Measurements from ENCODE around the gene TGM5.
"Not testable (repeated sequence)": the region's sequence is repeated elsewhere in the genome, so short reads cannot be mapped to it uniquely, and the experiment has no call there.

The TGM5 gene

GRCh38 chr15:43214592-43215295 lies 52.0 kb downstream of the TGM5 start:
- DNase-seq = no peak

- no peak for DNase-seq
These were observed 52.6 kb downstream of the TGM5 start for GRCh38 chr15:43214169-43214568.

- no peak for DNase-seq
These were observed 53.3 kb downstream of the TGM5 start for GRCh38 chr15:43213466-43213865.

GRCh38 chr15:43212951-43213350 lies 53.8 kb downstream of the TGM5 start:
- DNase-seq = no peak

GRCh38 chr15:43212299-43212698 lies 54.4 kb downstream of the TGM5 start:
- no peak for DNase-seq

- no peak for DNase-seq
These were observed 55.4 kb downstream of the TGM5 start for GRCh38 chr15:43211224-43211735.

- no peak for DNase-seq
These were observed 55.9 kb downstream of the TGM5 start for GRCh38 chr15:43210807-43211206.

- DNase-seq = no peak
These were observed 56.5 kb downstream of the TGM5 start for GRCh38 chr15:43210172-43210745.

- DNase-seq = no peak
These were observed 57.5 kb downstream of the TGM5 start for GRCh38 chr15:43209059-43209824.

- no peak for DNase-seq
These were observed 58.4 kb downstream of the TGM5 start for GRCh38 chr15:43208052-43209002.

GRCh38 chr15:43207024-43207423 lies 59.7 kb downstream of the TGM5 start:
- DNase-seq = no peak

GRCh38 chr15:43206054-43206453 lies 60.7 kb downstream of the TGM5 start:
- DNase-seq = no peak

GRCh38 chr15:43204016-43204901 lies 62.5 kb downstream of the TGM5 start:
- peak; percentile 25 for DNase-seq

GRCh38 chr15:43199945-43200488 lies 66.7 kb downstream of the TGM5 start:
- DNase-seq = no peak

- no peak for DNase-seq
These were observed 67.7 kb downstream of the TGM5 start for GRCh38 chr15:43198992-43199391.

GRCh38 chr15:43198556-43198955 lies 68.2 kb downstream of the TGM5 start:
- not testable (repeated sequence) for DNase-seq

- DNase-seq = not testable (repeated sequence)
These were observed 69.0 kb downstream of the TGM5 start for GRCh38 chr15:43197773-43198172.

GRCh38 chr15:43196760-43197548 lies 69.8 kb downstream of the TGM5 start:
- no peak for DNase-seq

GRCh38 chr15:43194795-43195194 lies 71.9 kb downstream of the TGM5 start:
- no peak for DNase-seq

- DNase-seq = no peak
These were observed 73.0 kb downstream of the TGM5 start for GRCh38 chr15:43193710-43194109.

Data from T-helper 9 cell (primary cell).